ELF-1 (cell line): ENCODE measurements around the gene TMEM174.
"Not testable (repeated sequence)": the region's sequence is repeated elsewhere in the genome, so short reads cannot be mapped to it uniquely, and the experiment has no call there.

ENCODE experiments used
- DNase-seq: peaks from one replicate; pipeline ENCODE4 v3.0.0-alpha.2; 2016; ENCODE audit warnings: low read depth, low spot score

TMEM174 gene

GRCh38 chr5:73193592-73193991, 20.6 kb downstream of the TMEM174 start:
- DNase-seq = no peak

- DNase-seq = no peak
Observed at GRCh38 chr5:73196201-73196600, 23.2 kb downstream of the TMEM174 start.

- no peak for DNase-seq
Observed at GRCh38 chr5:73197637-73198257, 24.8 kb downstream of the TMEM174 start.

GRCh38 chr5:73198833-73199592, 26.0 kb downstream of the TMEM174 start:
- no peak for DNase-seq

- DNase-seq = no peak
Observed at GRCh38 chr5:73199671-73200070, 26.7 kb downstream of the TMEM174 start.

- DNase-seq = peak; percentile 97
Observed at GRCh38 chr5:73201547-73202513, 28.8 kb downstream of the TMEM174 start.

- DNase-seq = no peak
Observed at GRCh38 chr5:73204332-73204731, 31.3 kb downstream of the TMEM174 start.

- DNase-seq = no peak
Observed at GRCh38 chr5:73204733-73205132, 31.7 kb downstream of the TMEM174 start.

- DNase-seq = no peak
Observed at GRCh38 chr5:73205305-73205704, 32.3 kb downstream of the TMEM174 start.

GRCh38 chr5:73207239-73207638, 34.2 kb downstream of the TMEM174 start:
- not testable (repeated sequence) for DNase-seq

GRCh38 chr5:73209075-73209474, 36.1 kb downstream of the TMEM174 start:
- DNase-seq = not testable (repeated sequence)

- DNase-seq = not testable (repeated sequence)
Observed at GRCh38 chr5:73212693-73213092, 39.7 kb downstream of the TMEM174 start.

GRCh38 chr5:73213566-73213998, 40.6 kb downstream of the TMEM174 start:
- DNase-seq = no peak

- DNase-seq = no peak
Observed at GRCh38 chr5:73214306-73214705, 41.3 kb downstream of the TMEM174 start.

GRCh38 chr5:73214996-73215395, 42.0 kb downstream of the TMEM174 start:
- peak; percentile 33 for DNase-seq

GRCh38 chr5:73215531-73215890, 42.5 kb downstream of the TMEM174 start:
- DNase-seq = no peak

GRCh38 chr5:73215891-73216610, 43.1 kb downstream of the TMEM174 start:
- DNase-seq = peak; percentile 94

GRCh38 chr5:73218552-73219171, 45.7 kb downstream of the TMEM174 start:
- no peak for DNase-seq

GRCh38 chr5:73219336-73219735, 46.3 kb downstream of the TMEM174 start:
- DNase-seq = not testable (repeated sequence)

GRCh38 chr5:73221161-73221560, 48.2 kb downstream of the TMEM174 start:
- no peak for DNase-seq

- DNase-seq = no peak
Observed at GRCh38 chr5:73221726-73222125, 48.7 kb downstream of the TMEM174 start.
